Erythroblast (primary cell): Measurements from ENCODE around the gene NEK11.

Experiments used
- GATA1 ChIP-seq: IDR thresholded peaks from 2 replicates; pipeline ENCODE4 v1.6.1; 2011; ENCODE audit warnings: low read depth, mild to moderate bottlenecking, control low read depth, low read length, moderate library complexity
- POLR2A ChIP-seq: IDR thresholded peaks from 2 replicates; pipeline ENCODE4 v1.6.1; 2011; ENCODE audit warnings: mild to moderate bottlenecking, low read length

DNA sequence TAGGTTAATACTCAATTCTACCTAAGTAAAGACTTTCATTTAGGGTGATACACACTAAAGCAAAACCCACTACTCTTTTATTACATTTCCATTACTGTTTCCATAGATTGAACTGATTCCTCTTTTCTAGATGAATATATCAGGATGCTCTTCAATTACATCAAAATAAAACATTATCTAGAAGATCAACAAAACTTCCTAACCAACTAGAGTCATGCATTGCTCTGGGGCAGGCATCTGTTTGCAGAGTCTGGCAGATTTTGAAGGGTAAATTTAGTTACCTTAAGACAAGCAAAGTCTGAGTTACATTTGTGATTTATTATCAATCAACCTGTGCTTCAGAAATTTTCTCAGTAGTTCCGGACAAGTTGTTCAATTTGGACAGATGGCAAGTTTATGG, 117.1 kb downstream of the NEK11 start:
- TF ChIP-seq POLR2A (no peak), GATA1 (no peak)
